GM12892 (cell line): ENCODE data around the gene CPXM2.

Experiments used
- POLR2A ChIP-seq: IDR thresholded peaks from 2 replicates; pipeline ENCODE4 v1.6.1; 2011; ENCODE audit warnings: low read depth, low read length, control low read depth
- POLR2AphosphoS5 ChIP-seq: IDR thresholded peaks from 2 replicates; pipeline ENCODE4 v1.6.1; 2011; ENCODE audit warnings: low read depth, low read length, control low read depth
- TAF1 ChIP-seq: IDR thresholded peaks from 2 replicates; pipeline ENCODE4 v1.6.1; 2011; ENCODE audit warnings: low read depth, mild to moderate bottlenecking, control low read depth, low read length, borderline replicate concordance

DNA sequence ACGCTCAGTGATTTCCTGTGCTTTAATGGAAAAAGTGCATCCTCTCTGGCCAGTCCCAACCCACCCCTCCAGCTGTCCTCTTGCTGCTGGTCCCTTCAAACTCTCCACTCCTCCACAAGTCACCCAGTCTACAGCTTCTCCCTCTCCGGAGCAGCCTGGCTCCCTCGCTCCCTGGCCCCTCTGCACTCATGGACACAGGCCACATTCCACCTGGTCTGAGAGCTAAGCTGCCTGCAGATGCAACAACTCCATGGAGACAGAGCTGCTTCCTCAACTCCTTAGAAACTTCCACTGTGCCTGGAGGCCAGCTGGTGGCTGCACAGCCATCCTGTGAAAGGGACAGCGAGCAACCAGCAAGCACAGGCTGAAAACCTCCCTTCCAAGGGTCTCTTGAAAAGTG lies 137.5 kb downstream of the CPXM2 start:
- no peak for TF ChIP-seq POLR2AphosphoS5
- TF ChIP-seq POLR2A = no peak
- no peak for TF ChIP-seq TAF1
